ENCODE measurements around the gene CHRNA5.
"Not testable (repeated sequence)": the region's sequence is repeated elsewhere in the genome, so short reads cannot be mapped to it uniquely, and the experiment has no call there.

DNA sequence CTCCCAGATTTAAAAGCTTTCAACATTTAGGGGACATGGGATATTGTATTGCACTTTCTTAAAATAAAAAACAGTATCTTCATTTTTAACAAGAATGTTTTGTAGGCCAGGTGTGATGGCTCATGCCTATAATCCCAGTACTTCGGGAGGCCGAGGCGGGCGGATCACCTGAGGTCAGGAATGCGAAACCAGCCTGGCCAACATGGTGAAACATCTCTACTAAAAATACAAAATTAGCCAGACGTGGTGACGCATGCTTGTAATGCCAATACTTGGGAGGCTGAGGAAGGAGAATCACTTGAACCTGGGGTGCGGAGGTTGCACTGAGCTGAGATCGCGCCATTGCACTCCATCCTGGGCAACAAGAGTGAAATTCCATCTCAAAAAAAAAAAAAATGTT, 5.1 kb upstream of the CHRNA5 start:
- TF ChIP-seq CTCF (IDR thresholded peaks at IDR 0.05; ENCODE audit: insufficient read depth, low read length, poor library complexity, severe bottlenecking); EZH2phosphoT487 (conservative IDR thresholded peaks at IDR 0.05; ENCODE audit: low read length): not testable (repeated sequence)
